Bone marrow (tissue), 2 donors: ENCODE data around the gene DOCK9.

Experiments
- DNase-seq, 2 donors: peaks; one replicate each; lab custom pipeline; 2025; lab: John Stamatoyannopoulos, UW

DOCK9 gene

GRCh38 chr13:98795220-98795619 is 182.6 kb downstream of the DOCK9 start:
- DNase-seq, result no peak

GRCh38 chr13:98794498-98794897 is 183.4 kb downstream of the DOCK9 start:
- DNase-seq, result no peak

DNA sequence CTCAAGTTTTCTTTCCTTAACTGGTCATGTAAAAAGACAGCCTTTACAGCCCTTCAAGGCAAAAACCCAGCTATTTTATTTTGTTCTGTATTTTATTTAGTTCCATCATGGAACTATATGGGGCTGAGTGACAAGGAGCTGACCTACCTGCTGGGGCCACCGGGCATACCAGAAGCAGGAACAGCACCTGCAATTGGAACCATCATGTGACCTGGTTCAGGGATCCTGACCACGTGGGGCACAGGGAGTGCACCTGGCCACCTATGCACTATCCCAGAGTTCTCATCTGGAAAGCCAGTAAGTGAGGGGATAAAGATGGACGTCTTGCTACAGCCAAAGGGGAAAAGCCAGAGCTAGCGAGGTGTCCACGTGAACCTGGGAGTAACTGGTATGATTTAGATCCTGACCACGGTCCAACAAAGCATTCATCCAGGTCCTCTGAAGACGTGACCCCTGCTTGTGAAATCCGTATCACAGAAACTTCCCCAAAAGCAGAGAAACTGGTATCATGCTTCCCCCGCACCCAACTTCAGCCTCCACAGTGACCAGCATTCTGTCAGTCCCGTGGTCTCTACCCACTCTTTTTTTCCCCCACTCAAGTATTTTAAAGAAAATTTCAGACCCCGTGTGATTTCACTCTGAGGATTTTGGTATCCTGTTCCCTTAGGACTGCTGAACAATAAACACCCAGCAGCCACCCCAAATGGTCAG is 184.9 kb downstream of the DOCK9 start:
- no peak for DNase-seq

- DNase-seq, result no peak
These were observed 185.5 kb downstream of the DOCK9 start for GRCh38 chr13:98792321-98792720.

GRCh38 chr13:98791611-98792010 is 186.3 kb downstream of the DOCK9 start:
- no peak for DNase-seq

GRCh38 chr13:98787996-98788395 is 189.9 kb downstream of the DOCK9 start:
- DNase-seq, result no peak

DNA sequence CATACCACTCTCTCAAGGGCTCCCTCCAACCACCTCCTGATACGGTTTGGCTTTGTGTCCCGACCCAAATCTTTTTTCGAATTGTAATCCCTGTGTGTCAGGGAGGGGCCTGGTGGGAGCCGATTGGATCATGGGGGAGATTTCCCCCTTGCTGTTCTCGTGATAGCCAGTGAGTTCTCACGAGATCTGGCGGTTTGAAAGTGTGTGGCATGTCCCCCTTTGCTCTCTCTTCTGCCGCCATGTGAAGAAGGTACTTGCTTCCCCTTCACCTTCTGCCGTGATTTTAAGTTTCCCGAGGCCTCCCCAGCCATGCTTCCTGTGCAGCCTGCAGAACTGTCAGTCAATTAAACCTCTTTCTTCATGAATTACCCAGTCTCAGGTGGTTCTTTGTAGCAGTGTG is 190.7 kb downstream of the DOCK9 start:
- DNase-seq, result no peak

GRCh38 chr13:98786023-98786422 is 191.8 kb downstream of the DOCK9 start:
- DNase-seq, result no peak

DNA sequence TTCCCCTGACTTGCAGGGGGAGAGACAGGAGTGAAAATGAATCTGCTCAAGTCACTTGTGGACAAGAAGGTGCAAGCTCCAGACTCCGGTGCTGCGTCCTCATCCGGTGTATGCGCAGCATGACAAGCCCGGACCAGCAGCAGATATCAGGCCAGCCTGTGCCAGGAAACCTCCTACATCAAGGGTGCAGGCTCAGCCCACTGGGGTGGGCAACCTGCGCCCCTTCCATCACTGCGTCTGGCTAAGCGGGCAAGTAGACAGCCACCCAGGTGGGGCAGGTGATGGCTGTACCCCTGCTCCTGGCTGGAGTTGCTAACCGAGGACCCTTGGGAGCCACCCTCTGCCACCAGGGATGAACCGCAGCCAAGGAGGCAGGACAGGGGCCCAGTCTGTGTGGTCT is 192.5 kb downstream of the DOCK9 start:
- DNase-seq, result no peak

GRCh38 chr13:98784666-98785065 is 193.2 kb downstream of the DOCK9 start:
- DNase-seq, result no peak

- no peak for DNase-seq
These were observed 193.9 kb downstream of the DOCK9 start for GRCh38 chr13:98783856-98784478.

- DNase-seq, result no peak
These were observed 195.2 kb downstream of the DOCK9 start for GRCh38 chr13:98782654-98783053.

GRCh38 chr13:98781905-98782304 is 196.0 kb downstream of the DOCK9 start:
- no peak for DNase-seq

DNA sequence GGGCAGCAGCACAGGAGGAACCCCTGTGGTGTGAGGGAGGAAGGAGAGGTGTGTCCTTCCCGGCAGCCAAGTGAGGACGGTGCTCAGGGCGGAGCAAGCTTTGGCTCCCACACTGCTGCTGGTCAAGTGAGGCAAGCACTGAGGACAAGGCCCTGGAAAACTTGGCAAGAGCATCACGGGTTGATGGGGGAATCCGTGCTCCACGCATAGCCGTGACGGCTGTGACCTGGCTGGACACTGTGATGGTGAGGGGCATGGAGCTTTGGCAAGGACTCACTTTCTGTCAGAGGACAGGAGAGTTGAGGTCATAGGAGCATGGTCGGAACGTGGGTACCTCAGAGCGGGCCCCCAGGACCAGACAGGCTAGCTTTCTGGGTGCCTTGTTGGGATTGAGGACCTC is 196.4 kb downstream of the DOCK9 start:
- no peak for DNase-seq

- DNase-seq, result no peak
These were observed 196.8 kb downstream of the DOCK9 start for GRCh38 chr13:98781045-98781444.

GRCh38 chr13:98780451-98780850 is 197.4 kb downstream of the DOCK9 start:
- no peak for DNase-seq

DNA sequence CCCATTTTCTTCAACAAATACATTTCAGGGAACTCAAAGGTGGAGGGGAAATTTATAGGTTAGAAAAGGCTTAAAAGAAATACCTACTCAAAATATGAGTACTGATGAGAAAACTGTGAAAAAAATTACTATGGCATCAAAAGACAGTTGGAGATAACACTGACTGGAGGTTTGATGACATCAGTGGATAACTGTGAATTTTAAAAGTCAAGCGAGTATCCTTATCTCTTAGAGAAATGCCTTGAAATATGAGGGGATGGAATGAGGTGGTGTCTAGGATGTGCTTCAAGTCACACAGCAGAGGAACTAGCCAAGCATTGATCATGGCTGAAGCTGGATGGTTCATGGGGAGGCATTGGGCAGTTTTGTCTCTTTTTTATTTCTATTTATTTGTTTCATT is 198.2 kb downstream of the DOCK9 start:
- no peak for DNase-seq

DNA sequence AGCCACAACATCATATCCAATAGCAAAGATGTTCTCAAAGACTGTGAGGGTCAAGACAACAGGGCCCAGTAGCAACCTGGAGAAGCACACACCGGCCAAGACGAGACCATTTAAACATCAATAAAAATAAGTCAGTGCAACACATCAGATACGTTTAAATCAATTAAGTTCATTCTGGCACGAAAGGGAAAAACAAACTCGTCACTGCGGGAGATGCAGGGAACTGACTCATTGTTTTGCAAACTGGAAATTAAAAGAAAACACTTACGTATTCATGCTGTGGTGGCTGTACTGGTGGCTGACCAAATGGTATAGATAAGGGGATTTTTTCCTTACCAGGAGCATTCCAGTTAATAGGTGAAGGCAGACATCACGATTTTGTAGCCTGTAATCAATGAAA is 199.1 kb downstream of the DOCK9 start:
- DNase-seq, result no peak

DNA sequence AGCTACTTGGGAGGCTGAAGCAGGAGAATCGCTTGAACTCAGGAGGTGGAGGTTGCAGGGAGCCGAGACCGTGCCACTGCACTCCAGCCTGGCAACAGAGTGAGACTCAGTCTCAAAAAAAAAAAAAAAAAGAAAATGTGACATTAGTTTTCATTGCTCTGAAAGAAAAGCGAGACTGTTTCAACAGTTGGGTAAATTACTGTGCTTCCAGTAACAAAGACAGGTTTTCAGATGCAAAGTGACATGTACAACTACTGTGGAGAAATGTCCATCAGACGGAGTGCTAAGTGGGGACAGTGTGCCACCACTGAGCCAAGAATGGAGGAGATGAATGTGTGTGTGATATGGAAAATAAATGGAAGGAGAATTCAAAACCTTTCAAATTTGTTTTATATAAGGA is 201.2 kb downstream of the DOCK9 start:
- no peak for DNase-seq

GRCh38 chr13:98775844-98776598 is 201.8 kb downstream of the DOCK9 start:
- DNase-seq, result no peak

- DNase-seq, result no peak
These were observed 202.5 kb downstream of the DOCK9 start for GRCh38 chr13:98775386-98775785.

GRCh38 chr13:98774776-98775175 is 203.1 kb downstream of the DOCK9 start:
- no peak for DNase-seq

DNA sequence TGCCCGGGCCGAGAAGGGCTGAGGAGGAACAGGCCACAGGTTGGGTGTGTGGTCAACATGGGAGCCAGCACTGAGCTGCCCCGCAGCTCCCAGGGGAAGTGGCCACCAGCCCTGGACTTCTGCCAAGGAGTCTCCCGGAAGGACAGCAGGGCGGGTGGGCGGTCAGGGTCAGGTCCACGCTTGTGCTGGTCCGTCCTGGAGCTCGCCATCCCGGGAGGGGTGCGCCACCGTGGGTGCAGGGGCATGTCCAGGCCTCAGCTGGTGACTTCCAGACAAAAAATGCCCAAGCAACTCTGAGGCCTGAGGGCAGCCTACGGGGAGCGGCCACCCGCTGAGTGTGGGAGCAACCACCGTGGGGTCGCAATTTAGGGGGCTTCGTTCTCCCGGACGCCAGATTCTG is 203.9 kb downstream of the DOCK9 start:
- DNase-seq, result no peak
